OCI-LY7 (cell line): ENCODE data around the gene C16orf96. TPM values are rescaled to one million over a fixed set of nuclear protein-coding genes. Genes with fewer than 3 reads are reported as not detected.

Experiments
- BruUV-seq: library from RNA; stranded (reverse); fragments of 400-500 nt; replicated peaks from 2 replicates; lab custom pipeline; 2021; lab: Mats Ljungman, UMichigan
- CTCF ChIA-PET: fragments of 300-600 bp; sonication (Branson Sonifier 250); formaldehyde crosslinking; loops from one replicate; lab custom pipeline; 2022; ENCODE audit warnings: antibody characterized with exemption; ENCODE audit not compliant: unreplicated experiment; lab: Charles Lee
- POLR2A ChIA-PET: fragments of 300-600 bp; sonication (Branson Sonifier 250); formaldehyde crosslinking; loops from one replicate; lab custom pipeline; 2022; ENCODE audit warnings: antibody characterized with exemption; lab: Charles Lee
- DNase-seq: peaks from one replicate; pipeline ENCODE4 v3.0.0-alpha.2; 2015; ENCODE audit warnings: low spot score
- H2AFZ ChIP-seq: fragments of 200-600 bp; sonication (generic), shearing (Covaris generic); 2 replicates; pipeline ENCODE4 v1.6.1; 2014; ENCODE audit warnings: mild to moderate bottlenecking, antibody characterized with exemption, low read length, moderate library complexity
- H3K27ac ChIP-seq: fragments of 200-600 bp; sonication (generic); 2 replicates; pipeline ENCODE4 v1.5.1; 2014; ENCODE audit warnings: mixed run types, low read depth, mild to moderate bottlenecking, moderate library complexity, low read length, inconsistent platforms; ENCODE audit not compliant: poor library complexity, severe bottlenecking
- H3K36me3 ChIP-seq: fragments of 200-600 bp; sonication (generic); 2 replicates; pipeline ENCODE4 v1.6.1; 2014; ENCODE audit warnings: mild to moderate bottlenecking, antibody characterized with exemption, low read length, moderate library complexity, mixed read lengths; ENCODE audit not compliant: insufficient read depth
- H3K4me1 ChIP-seq: fragments of 200-600 bp; sonication (generic); 2 replicates; pipeline ENCODE4 v1.5.1; 2014; ENCODE audit warnings: mild to moderate bottlenecking, low read length; ENCODE audit not compliant: insufficient read depth, poor library complexity, severe bottlenecking
- H3K4me2 ChIP-seq: fragments of 200-600 bp; sonication (generic); 2 replicates; pipeline ENCODE4 v1.6.1; 2014; ENCODE audit warnings: mild to moderate bottlenecking, low read length
- H3K4me3 ChIP-seq: fragments of 200-600 bp; sonication (generic); 2 replicates; pipeline ENCODE4 v1.5.1; 2014; ENCODE audit warnings: mild to moderate bottlenecking, low read depth, low read length; ENCODE audit not compliant: poor library complexity, severe bottlenecking
- H3K79me2 ChIP-seq: fragments of 200-600 bp; sonication (generic); 2 replicates; pipeline ENCODE4 v1.6.1; 2016; ENCODE audit warnings: low read depth, mild to moderate bottlenecking, low read length, moderate library complexity, mixed read lengths; ENCODE audit not compliant: insufficient read depth
- H3K9me2 ChIP-seq: fragments of 200-600 bp; sonication (generic); 2 replicates; pipeline ENCODE4 v1.6.1; 2016; ENCODE audit warnings: mild to moderate bottlenecking, low read length, mixed read lengths; ENCODE audit not compliant: insufficient read depth
- H3K9me3 ChIP-seq: fragments of 200-600 bp; sonication (generic); 2 replicates; pipeline ENCODE4 v1.6.1; 2014; ENCODE audit warnings: mild to moderate bottlenecking, mixed run types, low read length, mixed read lengths
- H4K20me1 ChIP-seq: fragments of 200-600 bp; sonication (generic); 2 replicates; pipeline ENCODE4 v1.6.1; 2014; ENCODE audit warnings: mild to moderate bottlenecking, antibody characterized with exemption, low read length, moderate library complexity, mixed read lengths; ENCODE audit not compliant: insufficient read depth
- EZH2phosphoT487 ChIP-seq: fragments of 200-600 bp; sonication (generic); IDR thresholded peaks from 2 replicates; pipeline ENCODE4 v1.6.1; 2018; ENCODE audit warnings: low read depth, borderline replicate concordance, mild to moderate bottlenecking, mixed run types, antibody characterized with exemption, low read length, moderate library complexity, mixed read lengths
- intact Hi-C: fragments of 100-400 bp; cut with micrococcal nuclease; formaldehyde crosslinking; loops from one replicate; pipeline ENCODE4 v1.10.0; 2022; ENCODE audit not compliant: unreplicated experiment
- total RNA-seq, 2 experiments: library from RNA; depleted of rRNA in 1 of 2; stranded (reverse); fragments of >200 nt in 1 of 2; shearing (Covaris generic) in 1 of 2; gene quantifications; 2 replicates each; pipeline ENCODE4 v1.2.3, GENCODE V29; 2014 to 2022
- TF ChIP-seq, protein P1 (sequence below): fragments of 200-600 bp; sonication (generic); conservative IDR thresholded peaks from 2 replicates; pipeline ENCODE4 v1.5.1; 2014; ENCODE audit warnings: mild to moderate bottlenecking, antibody characterized with exemption, low read length, moderate library complexity, mixed read lengths

C16orf96 gene
- total RNA-seq, 2 experiments from 2014 or later = 0.13 to 0.27 TPM

GRCh38 chr16:4507588-4508345, 48.4 kb upstream of the C16orf96 start:
- Histone ChIP-seq H3K4me1 (peaks cover 28% of the 10 kb centered on the region), H3K27ac (no peak overlapping the region)

GRCh38 chr16:4508806-4509205, 47.3 kb upstream of the C16orf96 start:
- Histone ChIP-seq H3K9me2 (no peaks in the 10 kb centered on the region), H2AFZ (no peak overlapping the region), H3K79me2 (no peaks in the 10 kb centered on the region), H3K9me3 (no peaks in the 10 kb centered on the region), H3K4me1 (peaks cover 21% of the 10 kb centered on the region), H4K20me1 (0 out of 2 replicates have a peak, but pooled peaks cover 6% of the 10 kb centered on the region), H3K4me3 (no peak overlapping the region), H3K27ac (no peak overlapping the region), H3K4me2 (no peak overlapping the region), H3K36me3 (peaks cover 65% of the 10 kb centered on the region)
- no peak for DNase-seq
- intact Hi-C loops = loop anchor here (5.0 kb wide), 1 partner anchor 448 kb away; the partner anchor contains the start of gene SEC14L5
- CTCF ChIA-PET = no interaction called here
- TF ChIP-seq, protein P1, sequence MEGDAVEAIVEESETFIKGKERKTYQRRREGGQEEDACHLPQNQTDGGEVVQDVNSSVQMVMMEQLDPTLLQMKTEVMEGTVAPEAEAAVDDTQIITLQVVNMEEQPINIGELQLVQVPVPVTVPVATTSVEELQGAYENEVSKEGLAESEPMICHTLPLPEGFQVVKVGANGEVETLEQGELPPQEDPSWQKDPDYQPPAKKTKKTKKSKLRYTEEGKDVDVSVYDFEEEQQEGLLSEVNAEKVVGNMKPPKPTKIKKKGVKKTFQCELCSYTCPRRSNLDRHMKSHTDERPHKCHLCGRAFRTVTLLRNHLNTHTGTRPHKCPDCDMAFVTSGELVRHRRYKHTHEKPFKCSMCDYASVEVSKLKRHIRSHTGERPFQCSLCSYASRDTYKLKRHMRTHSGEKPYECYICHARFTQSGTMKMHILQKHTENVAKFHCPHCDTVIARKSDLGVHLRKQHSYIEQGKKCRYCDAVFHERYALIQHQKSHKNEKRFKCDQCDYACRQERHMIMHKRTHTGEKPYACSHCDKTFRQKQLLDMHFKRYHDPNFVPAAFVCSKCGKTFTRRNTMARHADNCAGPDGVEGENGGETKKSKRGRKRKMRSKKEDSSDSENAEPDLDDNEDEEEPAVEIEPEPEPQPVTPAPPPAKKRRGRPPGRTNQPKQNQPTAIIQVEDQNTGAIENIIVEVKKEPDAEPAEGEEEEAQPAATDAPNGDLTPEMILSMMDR = no peak
- no peak for TF ChIP-seq EZH2phosphoT487
- POLR2A ChIA-PET = no interaction called here
- no TSS peak for BruUV-seq

More at GRCh38 chr16:4507588-4508345, 48.4 kb upstream of the C16orf96 start:
- Histone ChIP-seq H3K9me3 (no peaks in the 10 kb centered on the region), H4K20me1 (0 out of 2 replicates have a peak, but pooled peaks cover 6% of the 10 kb centered on the region), H3K79me2 (0 out of 2 replicates have a peak, but pooled peaks cover 4% of the 10 kb centered on the region), H3K4me2 (no peak overlapping the region), H2AFZ (no peak overlapping the region), H3K4me3 (no peak overlapping the region), H3K9me2 (no peaks in the 10 kb centered on the region), H3K36me3 (peaks cover 59% of the 10 kb centered on the region)
- TF ChIP-seq, protein P1 = no peak
- TF ChIP-seq EZH2phosphoT487 = no peak
- ChIA-PET CTCF (interaction anchor here (1.0 to 2.7 kb wide), 2 partner anchors 40 to 45 kb away, joined by 3 to 16 read pairs; no protein-coding TSS in a partner anchor), POLR2A (interaction anchor here (0.5 to 0.6 kb wide), 2 partner anchors 42 to 64 kb away, joined by 3 read pairs; no protein-coding TSS in a partner anchor)
- no TSS peak for BruUV-seq
- intact Hi-C loops = loop anchor here (5.0 kb wide), 1 partner anchor 450 kb away; the partner anchor contains the start of gene SEC14L5
- DNase-seq = no peak
